Skin of body (tissue), 2 donors: ENCODE results near the gene KIF13A. TPM values are rescaled to one million over a fixed set of nuclear protein-coding genes. Genes with fewer than 3 reads are reported as not detected.
"Not testable (repeated sequence)": the region's sequence is repeated elsewhere in the genome, so short reads cannot be mapped to it uniquely, and the experiment has no call there.

Experiments used
- DNase-seq: peaks from one replicate; lab custom pipeline; 2025; lab: John Stamatoyannopoulos, UW
- total RNA-seq: library from RNA; depleted of rRNA; stranded (reverse); fragments of >200 nt; gene quantifications from one replicate; pipeline ENCODE4 v1.2.3, GENCODE V29; 2014

The KIF13A gene
- total RNA-seq, 1 donor from 2014 or later = 46.1 TPM

- DNase-seq = no peak
Measured at GRCh38 chr6:17871189-17871519, 116.3 kb downstream of the KIF13A start.

- DNase-seq = no peak
Measured at GRCh38 chr6:17870300-17871188, 116.9 kb downstream of the KIF13A start.

DNA sequence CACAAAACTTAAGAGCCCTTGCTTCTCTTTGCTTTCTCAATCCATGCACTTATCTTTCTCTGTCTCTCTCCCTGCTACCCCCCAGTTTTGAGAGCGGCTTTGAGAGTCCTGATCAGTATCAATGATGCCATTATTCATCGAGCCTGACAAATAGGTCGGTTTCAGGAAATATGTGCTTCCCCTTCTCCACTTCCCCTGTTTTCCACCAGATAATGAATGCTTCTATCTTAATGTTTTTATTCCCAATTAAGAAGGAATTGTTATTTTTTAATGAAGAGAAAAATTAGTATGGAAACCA lies 117.7 kb downstream of the KIF13A start:
- no peak for DNase-seq

DNA sequence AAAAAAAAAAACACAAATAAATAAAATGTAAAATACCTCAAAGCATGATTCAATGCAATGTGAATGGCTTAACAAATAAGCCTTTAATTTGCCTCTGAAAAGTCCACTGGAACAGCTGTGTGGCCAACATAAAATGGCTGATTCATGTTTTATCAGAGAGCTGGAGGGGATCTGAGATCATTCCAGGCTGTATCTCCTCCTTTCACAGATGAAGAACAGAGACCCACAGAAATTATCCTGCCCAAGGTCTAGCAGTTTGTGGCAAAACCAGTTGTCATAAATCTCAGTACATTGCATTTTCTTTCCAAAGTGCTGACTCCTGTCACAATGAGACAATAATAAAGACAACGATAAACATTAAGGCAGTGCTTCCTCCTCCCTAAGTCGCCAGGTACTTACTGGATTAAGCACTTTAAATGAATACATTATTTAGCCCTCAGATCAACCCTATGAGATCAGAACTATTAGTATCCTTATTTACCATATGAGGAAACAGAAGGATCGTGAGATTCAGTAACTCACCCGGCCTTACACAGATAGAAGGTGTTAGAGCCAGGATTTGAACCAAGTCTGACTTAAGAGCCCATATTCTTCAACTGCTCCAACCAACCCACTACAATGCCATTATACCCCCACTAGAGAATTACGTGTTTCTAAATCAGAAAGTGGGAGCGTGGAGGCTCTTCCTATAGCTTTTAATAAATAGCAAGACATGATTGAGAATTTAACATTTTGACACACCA lies 118.3 kb downstream of the KIF13A start:
- no peak for DNase-seq

DNA sequence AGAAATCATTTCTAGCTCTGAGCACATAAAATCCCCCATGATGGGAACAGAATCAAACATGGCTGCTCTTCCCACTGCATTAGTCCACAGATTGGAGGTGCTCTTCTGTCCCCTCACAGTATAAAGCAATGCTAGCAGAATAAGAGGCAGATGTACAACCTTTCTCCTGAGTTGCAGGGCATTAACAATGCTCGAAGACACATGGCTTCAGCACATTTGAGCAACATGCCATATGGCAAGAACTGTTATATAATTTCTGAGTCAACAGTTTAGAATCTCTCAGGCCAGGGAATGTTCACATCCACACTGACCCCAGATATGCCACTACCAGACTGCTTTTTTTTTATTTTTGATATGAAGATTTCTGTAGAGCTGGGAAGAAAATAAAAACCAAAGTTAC lies 119.6 kb downstream of the KIF13A start:
- DNase-seq = no peak

GRCh38 chr6:17866876-17867444 lies 120.5 kb downstream of the KIF13A start:
- DNase-seq = no peak

DNA sequence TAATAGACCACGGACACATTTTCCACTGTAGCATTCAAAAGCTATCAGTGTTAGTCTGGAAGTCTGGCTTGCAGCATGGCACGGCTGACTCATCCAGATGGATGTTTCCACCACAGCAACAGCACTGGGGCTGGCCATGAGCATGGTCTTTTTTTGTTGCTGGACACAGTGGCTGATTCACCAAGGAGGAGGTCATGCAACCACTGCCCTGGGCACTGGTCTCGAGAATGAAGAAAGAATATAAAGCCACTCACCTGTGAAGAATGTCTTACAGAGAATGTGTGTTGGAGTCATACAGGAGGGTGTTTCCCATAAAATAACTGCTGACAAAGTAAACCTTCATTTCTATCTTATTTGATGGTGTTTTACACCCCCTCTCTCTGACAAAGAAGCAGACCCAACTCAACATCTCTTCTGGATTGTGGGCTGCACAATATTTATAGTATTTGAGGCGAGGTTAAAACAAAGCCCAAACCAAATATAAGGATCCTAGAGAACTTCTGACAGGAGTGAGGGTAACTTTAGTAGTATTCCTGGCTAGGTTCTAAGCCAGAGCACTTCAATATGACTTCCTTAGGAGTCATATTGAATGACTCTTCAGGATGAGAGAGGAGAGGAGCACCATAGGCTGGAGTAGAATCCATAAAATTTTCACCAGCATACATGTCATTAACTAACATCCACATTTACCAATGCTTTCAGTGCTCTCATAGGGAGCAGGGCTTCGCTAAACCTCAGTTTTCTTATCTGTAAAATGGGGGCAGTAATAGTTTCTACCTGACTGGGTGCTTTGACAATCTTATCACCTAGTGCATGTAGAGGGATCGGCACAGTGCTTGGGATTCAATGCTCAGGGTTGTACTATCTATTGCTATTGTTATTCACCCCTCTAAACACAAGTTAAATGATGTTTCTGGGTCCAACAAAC lies 121.4 kb downstream of the KIF13A start:
- no peak for DNase-seq

DNA sequence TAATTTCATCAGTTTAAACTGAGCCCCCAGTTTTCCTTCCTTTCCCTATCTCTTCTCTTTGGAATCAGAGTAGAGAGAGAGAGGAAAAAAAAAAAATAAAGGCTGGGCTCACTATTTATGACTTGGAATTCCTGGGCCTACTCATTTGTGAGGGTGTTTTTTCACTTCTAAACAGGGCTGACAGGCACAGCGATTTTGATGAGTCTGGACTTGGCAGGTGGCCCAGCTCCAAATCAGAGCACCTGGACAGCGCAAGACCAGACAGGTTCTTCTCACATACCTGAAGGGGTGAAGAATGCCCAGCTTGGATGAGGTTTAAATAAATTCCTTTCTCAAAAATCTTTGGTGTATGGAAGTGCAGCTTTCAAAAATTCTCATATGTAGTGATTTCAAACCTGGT lies 122.2 kb downstream of the KIF13A start:
- DNase-seq = peak; percentile 20

GRCh38 chr6:17863901-17864754 lies 123.3 kb downstream of the KIF13A start:
- no peak for DNase-seq

- DNase-seq = no peak
Measured at GRCh38 chr6:17861361-17861760, 126.1 kb downstream of the KIF13A start.

DNA sequence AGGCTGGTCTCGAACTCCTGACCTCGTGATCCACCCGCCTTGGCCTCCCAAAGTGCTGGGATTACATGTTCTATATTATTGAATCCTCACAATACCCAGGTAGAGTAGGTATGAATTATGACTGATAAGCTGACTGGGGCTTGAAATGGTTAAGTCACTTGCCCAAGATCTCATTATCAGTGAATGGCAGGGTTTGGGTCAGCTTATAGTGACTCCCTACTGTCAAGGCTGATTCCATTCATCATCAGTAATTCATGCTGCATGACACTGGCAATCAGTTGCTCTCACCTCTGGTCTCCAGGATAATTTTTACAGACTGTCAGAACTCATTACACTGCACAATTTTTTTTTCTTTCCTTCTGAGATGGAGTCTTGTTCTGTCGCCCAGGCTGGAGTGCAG lies 127.6 kb downstream of the KIF13A start:
- DNase-seq = no peak

GRCh38 chr6:17858584-17858983 lies 128.9 kb downstream of the KIF13A start:
- no peak for DNase-seq

DNA sequence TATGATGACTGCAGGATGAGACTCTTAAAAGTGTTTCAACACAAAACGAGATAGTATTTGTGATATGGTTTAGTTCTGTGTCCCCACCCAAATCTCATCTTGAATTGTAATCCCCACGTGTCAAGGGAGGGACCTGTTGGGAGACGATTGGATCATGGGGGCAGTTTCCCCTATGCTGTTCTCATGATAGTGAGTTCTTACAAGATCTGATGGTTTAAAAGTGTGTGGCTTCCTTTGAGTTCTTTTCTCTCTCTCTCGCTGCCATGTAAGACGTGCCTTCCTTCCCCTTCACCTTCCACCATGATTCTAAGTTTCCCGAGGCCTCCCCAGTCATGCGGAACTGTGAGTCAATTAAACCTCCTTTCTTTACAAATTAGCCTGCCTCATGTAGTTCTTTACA lies 130.2 kb downstream of the KIF13A start:
- not testable (repeated sequence) for DNase-seq

DNA sequence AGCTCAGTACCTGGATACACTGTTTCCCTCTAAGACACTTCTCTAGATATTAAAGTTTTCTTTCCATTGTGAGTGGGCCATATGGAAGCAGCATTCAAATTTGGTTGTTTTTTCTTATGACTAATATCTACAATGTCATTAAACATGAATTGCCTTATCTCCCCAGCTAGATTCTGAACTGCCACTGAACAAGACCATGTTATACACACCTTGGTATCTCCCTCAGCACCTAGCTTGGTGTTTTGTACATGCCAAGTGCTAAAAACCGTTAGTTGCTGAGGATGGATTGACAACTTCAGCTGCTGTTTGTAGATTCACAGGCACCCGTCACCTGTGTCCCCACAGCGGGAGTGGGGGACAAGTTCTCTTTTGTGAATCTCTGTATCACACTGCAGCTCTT lies 131.1 kb downstream of the KIF13A start:
- no peak for DNase-seq

DNA sequence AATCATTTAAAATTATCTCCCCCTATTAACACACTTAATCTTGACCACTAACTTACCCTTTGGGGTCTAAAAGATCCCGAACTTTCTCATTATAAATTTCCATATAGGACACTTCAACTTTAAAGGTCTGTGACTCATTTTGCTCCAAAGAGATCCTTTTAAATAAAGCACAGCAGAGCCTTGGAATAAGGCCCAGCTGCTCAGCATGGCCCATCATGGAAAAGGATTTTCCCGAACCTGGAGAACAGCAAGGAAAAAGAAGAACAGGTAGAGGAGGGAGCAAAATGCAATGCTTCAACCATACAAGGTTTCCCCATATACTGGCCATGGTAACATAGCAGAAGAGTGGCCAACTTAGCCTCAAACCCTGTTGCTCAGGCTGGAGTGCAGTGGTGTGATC lies 132.1 kb downstream of the KIF13A start:
- no peak for DNase-seq

GRCh38 chr6:17853533-17853932 lies 133.9 kb downstream of the KIF13A start:
- no peak for DNase-seq

DNA sequence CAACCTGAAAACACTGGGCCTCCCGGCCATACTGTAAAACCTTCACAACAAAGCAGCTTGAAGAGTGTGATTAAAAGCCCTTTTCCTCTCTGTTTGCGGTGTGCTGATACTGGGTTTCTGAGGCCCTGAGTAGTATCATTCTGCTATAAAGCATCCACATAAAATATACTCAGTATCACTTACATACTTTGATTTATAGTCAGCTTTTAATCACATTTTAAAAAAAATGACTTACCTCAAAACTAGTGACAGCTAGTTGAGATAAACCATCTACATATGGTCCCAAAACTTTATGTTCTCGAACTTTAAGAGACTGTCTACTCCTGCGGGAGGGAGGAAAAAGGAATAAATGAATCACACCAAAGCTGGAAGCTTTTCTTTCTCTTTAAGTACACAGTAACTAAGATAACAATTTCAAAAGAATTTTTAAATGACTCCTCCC lies 135.7 kb downstream of the KIF13A start:
- DNase-seq = no peak

- no peak for DNase-seq
Measured at GRCh38 chr6:17851001-17851719, 136.3 kb downstream of the KIF13A start.

- no peak for DNase-seq
Measured at GRCh38 chr6:17850281-17850680, 137.2 kb downstream of the KIF13A start.

DNA sequence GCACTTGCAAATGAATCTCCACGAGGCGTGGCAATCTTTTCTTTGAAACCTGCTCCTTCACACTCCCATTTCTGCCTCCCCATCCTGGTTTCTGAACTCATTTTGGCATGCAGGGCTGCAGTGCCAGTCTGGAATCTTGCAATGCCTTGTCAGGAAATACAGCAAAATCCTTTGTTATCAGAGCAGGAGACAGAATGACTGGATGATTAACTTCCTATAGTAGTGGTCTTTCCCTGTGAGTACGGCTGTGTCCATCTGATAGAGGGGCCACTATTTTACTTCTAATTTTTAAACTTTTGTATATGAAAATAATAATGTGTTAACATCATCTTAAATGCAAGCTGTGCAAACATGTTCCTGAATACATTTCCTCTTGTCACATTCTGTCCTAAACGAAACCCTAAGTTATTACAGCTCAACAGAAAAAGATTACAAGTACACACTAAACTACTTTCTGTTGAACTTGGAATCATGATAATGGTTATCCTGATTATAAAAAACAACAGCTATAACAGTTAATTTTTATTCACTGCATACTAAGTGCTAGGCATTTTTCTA lies 140.2 kb downstream of the KIF13A start:
- no peak for DNase-seq
